Mesenchymal stem cell (in vitro differentiated cells and primary cell): Measurements from ENCODE around the gene RGS9.

ENCODE experiments used
- DNase-seq: peaks from one replicate; pipeline ENCODE4 v3.0.0-alpha.2; 2013
- H2AFZ ChIP-seq: one replicate; pipeline ENCODE4 v1.6.1; 2013; ENCODE audit warnings: low read depth, mild to moderate bottlenecking, control low read depth, inconsistent platforms, low read length, moderate library complexity
- H2AK5ac ChIP-seq: 2 replicates; pipeline ENCODE4 v1.6.1; 2013; ENCODE audit warnings: low read length, moderate library complexity, mild to moderate bottlenecking, inconsistent platforms; ENCODE audit not compliant: severe bottlenecking
- H2BK120ac ChIP-seq: one replicate; pipeline ENCODE4 v1.6.1; 2013; ENCODE audit warnings: low read depth, mild to moderate bottlenecking, inconsistent platforms, low read length, moderate library complexity
- H2BK12ac ChIP-seq, 2 experiments: one replicate each; pipeline ENCODE4 v1.6.1; 2013; ENCODE audit warnings: inconsistent platforms in 2 of 2, low read length in 2 of 2, mild to moderate bottlenecking in 2 of 2, moderate library complexity in 2 of 2, control low read depth in 1 of 2
- H2BK15ac ChIP-seq: one replicate; pipeline ENCODE4 v1.6.1; 2013; ENCODE audit warnings: mild to moderate bottlenecking, low read depth, inconsistent platforms; ENCODE audit not compliant: poor library complexity, severe bottlenecking
- H2BK5ac ChIP-seq: 2 replicates; pipeline ENCODE4 v1.6.1; 2013; ENCODE audit warnings: low read depth, mild to moderate bottlenecking, low read length, control low read depth, inconsistent platforms; ENCODE audit not compliant: poor library complexity, severe bottlenecking
- H3K14ac ChIP-seq, 2 experiments: one replicate each; pipeline ENCODE4 v1.6.1; 2013; ENCODE audit warnings: inconsistent platforms in 2 of 2, low read length in 2 of 2, control low read depth in 1 of 2, mild to moderate bottlenecking in 1 of 2, moderate library complexity in 1 of 2
- H3K18ac ChIP-seq, 2 experiments: one replicate each; pipeline ENCODE4 v1.6.1; 2013; ENCODE audit warnings: inconsistent platforms in 2 of 2, low read length in 2 of 2, control low read depth in 1 of 2, low read depth in 1 of 2, mild to moderate bottlenecking in 1 of 2
- H3K23ac ChIP-seq, 2 experiments: one replicate each; pipeline ENCODE4 v1.6.1; 2013; ENCODE audit warnings: inconsistent platforms in 2 of 2, low read length in 2 of 2, mild to moderate bottlenecking in 2 of 2, moderate library complexity in 2 of 2, control low read depth in 1 of 2
- H3K27ac ChIP-seq: 2 replicates; pipeline ENCODE4 v1.5.1; 2013; ENCODE audit warnings: mild to moderate bottlenecking, moderate library complexity, low read length, control low read depth, inconsistent platforms; ENCODE audit not compliant: poor library complexity, severe bottlenecking
- H3K27me3 ChIP-seq, 2 experiments: 2 replicates each; pipeline versions ENCODE4 v1.6.1 to v1.7.0; 2013; ENCODE audit warnings: low read length in 2 of 2, mild to moderate bottlenecking in 2 of 2, moderate library complexity in 2 of 2, control low read depth in 1 of 2, inconsistent platforms in 1 of 2; ENCODE audit not compliant: control insufficient read depth in 1 of 2, insufficient read depth in 1 of 2
- H3K36me3 ChIP-seq, 2 experiments: 2 replicates each; pipeline versions ENCODE4 v1.6.1 to v1.7.0; 2013; ENCODE audit warnings: low read length in 2 of 2, control low read depth in 1 of 2, inconsistent platforms in 1 of 2, low read depth in 1 of 2, mild to moderate bottlenecking in 1 of 2; ENCODE audit not compliant: insufficient read depth in 2 of 2, control insufficient read depth in 1 of 2
- H3K4ac ChIP-seq, 2 experiments: one replicate each; pipeline ENCODE4 v1.6.1; 2013; ENCODE audit warnings: inconsistent platforms in 2 of 2, low read length in 2 of 2, mild to moderate bottlenecking in 2 of 2, moderate library complexity in 2 of 2, control low read depth in 1 of 2, low read depth in 1 of 2
- H3K4me1 ChIP-seq: 2 replicates; pipeline ENCODE4 v1.6.1; 2013; ENCODE audit warnings: low read depth, low read length, control low read depth; ENCODE audit not compliant: control insufficient read depth, insufficient read depth
- H3K4me2 ChIP-seq: 2 replicates; pipeline ENCODE4 v1.6.1; 2013; ENCODE audit warnings: low read length, mild to moderate bottlenecking, inconsistent platforms; ENCODE audit not compliant: poor library complexity, severe bottlenecking
- H3K4me3 ChIP-seq, 2 experiments: 2 replicates each; pipeline versions ENCODE4 v1.5.1 to v1.7.0; 2013; ENCODE audit warnings: low read length in 2 of 2, mild to moderate bottlenecking in 2 of 2, control low read depth in 1 of 2, low read depth in 1 of 2; ENCODE audit not compliant: insufficient read depth in 1 of 2
- H3K79me1 ChIP-seq: replicated peaks from 2 replicates; pipeline ENCODE4 v1.6.1; 2013; ENCODE audit warnings: mild to moderate bottlenecking, control low read depth, low read length, inconsistent platforms; ENCODE audit not compliant: poor library complexity, severe bottlenecking
- H3K9ac ChIP-seq: 2 replicates; pipeline ENCODE4 v1.7.0; 2013; ENCODE audit warnings: mild to moderate bottlenecking, low read length, moderate library complexity
- H3K9me3 ChIP-seq: 2 replicates; pipeline ENCODE4 v1.7.0; 2013; ENCODE audit warnings: mild to moderate bottlenecking, low read length; ENCODE audit not compliant: control insufficient read depth
- H4K8ac ChIP-seq: one replicate; pipeline ENCODE4 v1.6.1; 2013; ENCODE audit warnings: inconsistent platforms, mild to moderate bottlenecking, low read length, moderate library complexity
- H4K91ac ChIP-seq: one replicate; pipeline ENCODE4 v1.6.1; 2013; ENCODE audit warnings: mild to moderate bottlenecking, low read length, inconsistent platforms
- WGBS: methylation state at CpG from one replicate; pipeline ENCODE4 v1.1.7; 2013; ENCODE audit warnings: mixed read lengths; 5-methylcytosine and 5-hydroxymethylcytosine counted together

Gene RGS9

GRCh38 chr17:65097110-65097509 is 40.1 kb upstream of the RGS9 start:
- H3K27ac ChIP-seq = no peak overlapping the region
- peaks cover 2% of the 10 kb centered on the region for H3K79me1 ChIP-seq
- no peak overlapping the region for H2BK15ac ChIP-seq
- no peak overlapping the region for H2BK12ac ChIP-seq
- no peak overlapping the region for H3K18ac ChIP-seq
- peaks cover 12% of the 10 kb centered on the region for H3K4me1 ChIP-seq
- no peak overlapping the region for H3K9ac ChIP-seq
- H2AFZ ChIP-seq = no peak overlapping the region
- no peak overlapping the region for H3K14ac ChIP-seq
- H4K91ac ChIP-seq = no peak overlapping the region
- no peak for DNase-seq
- H4K8ac ChIP-seq = no peak overlapping the region
- H3K4me3 ChIP-seq = no peak overlapping the region
- no peak overlapping the region for H2AK5ac ChIP-seq
- no peak overlapping the region for H3K4me2 ChIP-seq
- 83% methylated on average over 2 of the region's 2 CpGs for WGBS
- no peak overlapping the region for H2BK120ac ChIP-seq
- H3K36me3 ChIP-seq = no peaks in the 10 kb centered on the region
- H3K9me3 ChIP-seq = no peaks in the 10 kb centered on the region
- no peak overlapping the region for H3K23ac ChIP-seq
- no peaks in the 10 kb centered on the region for H3K27me3 ChIP-seq
- no peak overlapping the region for H3K4ac ChIP-seq
- H2BK5ac ChIP-seq = no peak overlapping the region

GRCh38 chr17:65099475-65099874 is 37.7 kb upstream of the RGS9 start:
- H3K23ac ChIP-seq = no peak overlapping the region
- no peak overlapping the region for H3K27ac ChIP-seq
- H2BK120ac ChIP-seq = no peak overlapping the region
- peak overlapping the region in 1 of 2 experiments; percentile 57 for H3K4me3 ChIP-seq
- no peak overlapping the region for H3K4ac ChIP-seq
- H2BK15ac ChIP-seq = no peak overlapping the region
- H3K9me3 ChIP-seq = no peaks in the 10 kb centered on the region
- no peak overlapping the region for H4K91ac ChIP-seq
- no peak overlapping the region for H3K14ac ChIP-seq
- H4K8ac ChIP-seq = no peak overlapping the region
- peaks cover 0 to 5% of the 10 kb centered on the region in 2 experiments for H3K36me3 ChIP-seq
- no peak overlapping the region for H2AFZ ChIP-seq
- H2BK12ac ChIP-seq = no peak overlapping the region
- no peaks in the 10 kb centered on the region for H3K27me3 ChIP-seq
- H3K79me1 ChIP-seq = peaks cover 2% of the 10 kb centered on the region
- no peak overlapping the region for H3K4me2 ChIP-seq
- no peak overlapping the region for H2BK5ac ChIP-seq
- no peak for DNase-seq
- H3K9ac ChIP-seq = peak overlapping the region; percentile 76
- no peak overlapping the region for H3K18ac ChIP-seq
- no peak overlapping the region for H2AK5ac ChIP-seq
- peaks cover 26% of the 10 kb centered on the region for H3K4me1 ChIP-seq

- peak overlapping the region in 1 of 2 experiments; percentile 35 for H3K4ac ChIP-seq
- no peak overlapping the region for H4K91ac ChIP-seq
- H2BK12ac ChIP-seq = peak overlapping the region in 1 of 2 experiments; percentile 29
- H2BK5ac ChIP-seq = no peak overlapping the region
- WGBS = 73% methylated on average over 5 of the region's 5 CpGs
- peak overlapping the region; percentile 71 for H3K4me2 ChIP-seq
- H2AFZ ChIP-seq = no peak overlapping the region
- H3K23ac ChIP-seq = no peak overlapping the region
- H3K4me1 ChIP-seq = peaks cover 27% of the 10 kb centered on the region
- peak overlapping the region; percentile 18 for H3K27ac ChIP-seq
- peaks cover 2% of the 10 kb centered on the region for H3K79me1 ChIP-seq
- H2BK120ac ChIP-seq = no peak overlapping the region
- H3K36me3 ChIP-seq = peaks cover 0 to 5% of the 10 kb centered on the region in 2 experiments
- no peak overlapping the region for H2BK15ac ChIP-seq
- H3K9me3 ChIP-seq = no peaks in the 10 kb centered on the region
- H3K9ac ChIP-seq = peak overlapping the region; percentile 86
- peak overlapping the region in 1 of 2 experiments; percentile 86 for H3K4me3 ChIP-seq
- no peaks in the 10 kb centered on the region for H3K27me3 ChIP-seq
- DNase-seq = peak; percentile 46
- no peak overlapping the region for H4K8ac ChIP-seq
- no peak overlapping the region for H3K18ac ChIP-seq
- H3K14ac ChIP-seq = no peak overlapping the region
- no peak overlapping the region for H2AK5ac ChIP-seq
Measured at GRCh38 chr17:65099941-65100315, 37.2 kb upstream of the RGS9 start.

- H3K4me2 ChIP-seq = peak overlapping the region; percentile 71
- peak overlapping the region; percentile 18 for H3K27ac ChIP-seq
- H4K91ac ChIP-seq = peak overlapping the region; percentile 9
- WGBS = 7% methylated on average over 49 of the region's 50 CpGs
- peak overlapping the region; percentile 79 for H2AFZ ChIP-seq
- H3K9me3 ChIP-seq = no peaks in the 10 kb centered on the region
- no peak overlapping the region for H2AK5ac ChIP-seq
- no peak overlapping the region for H2BK5ac ChIP-seq
- peak; percentile 66 for DNase-seq
- peak overlapping the region; percentile 1 to 70 for H3K18ac ChIP-seq
- peak overlapping the region; percentile 54 to 86 for H3K4me3 ChIP-seq
- peaks cover 0 to 5% of the 10 kb centered on the region in 2 experiments for H3K36me3 ChIP-seq
- H3K9ac ChIP-seq = peak overlapping the region; percentile 86
- no peak overlapping the region for H2BK120ac ChIP-seq
- H2BK15ac ChIP-seq = peak overlapping the region; percentile 29
- H4K8ac ChIP-seq = peak overlapping the region; percentile 71
- peak overlapping the region in 1 of 2 experiments; percentile 80 for H2BK12ac ChIP-seq
- peaks cover 27% of the 10 kb centered on the region for H3K4me1 ChIP-seq
- peak overlapping the region in 1 of 2 experiments; percentile 78 for H3K14ac ChIP-seq
- no peaks in the 10 kb centered on the region for H3K27me3 ChIP-seq
- H3K79me1 ChIP-seq = peaks cover 2% of the 10 kb centered on the region
- peak overlapping the region in 1 of 2 experiments; percentile 40 for H3K4ac ChIP-seq
- no peak overlapping the region for H3K23ac ChIP-seq
Measured at GRCh38 chr17:65100316-65101140, 36.6 kb upstream of the RGS9 start.
